Measurements from ENCODE around the gene SPEN.

DNA sequence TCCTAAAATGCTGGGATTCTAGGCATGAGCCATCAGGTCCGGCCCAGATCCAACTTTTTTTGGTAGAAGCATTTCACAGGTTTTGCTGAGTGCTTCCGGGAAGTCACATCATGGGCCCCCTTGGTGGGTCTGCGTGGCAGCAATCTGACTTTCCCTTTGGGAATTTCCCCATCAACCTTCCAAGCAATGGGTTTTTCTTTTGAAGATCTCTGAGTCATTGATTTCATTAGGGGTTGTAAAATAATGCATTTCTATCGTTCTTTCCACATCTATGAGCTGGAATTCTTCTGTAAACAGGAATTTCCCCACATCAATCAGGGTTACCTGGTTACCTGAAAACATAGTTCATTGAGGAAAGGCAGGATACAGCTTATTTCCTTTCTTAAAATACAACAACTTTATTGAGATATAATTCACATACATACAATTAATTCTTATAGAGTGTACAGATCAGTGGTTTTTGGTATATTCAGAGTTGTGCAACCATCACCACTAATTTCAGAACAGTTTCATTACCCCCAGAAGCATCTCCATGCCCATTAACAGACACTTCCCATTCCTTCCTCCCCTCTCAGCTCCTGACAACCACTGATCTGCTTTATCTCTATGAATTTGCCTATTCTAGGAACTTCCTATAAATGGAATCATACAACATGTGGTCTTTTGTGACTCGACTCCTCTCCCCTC is 138.2 kb downstream of the SPEN start:
- TF ChIP-seq CTCF (IDR thresholded peaks at IDR 0.05; ENCODE audit: borderline replicate concordance, extremely low read depth, low read length, poor library complexity, severe bottlenecking) (no peak), EZH2 (IDR thresholded peaks at IDR 0.05; ENCODE audit: borderline replicate concordance, low read depth, low read length, severe bottlenecking) (no peak)
